ENCODE results near the gene ATP2A1.
"Not testable (repeated sequence)": the region's sequence is repeated elsewhere in the genome, so short reads cannot be mapped to it uniquely, and the experiment has no call there.

ATP2A1 gene

GRCh38 chr16:28880955-28881354 is 2.7 kb downstream of the ATP2A1 start:
- TF ChIP-seq, protein P1, sequence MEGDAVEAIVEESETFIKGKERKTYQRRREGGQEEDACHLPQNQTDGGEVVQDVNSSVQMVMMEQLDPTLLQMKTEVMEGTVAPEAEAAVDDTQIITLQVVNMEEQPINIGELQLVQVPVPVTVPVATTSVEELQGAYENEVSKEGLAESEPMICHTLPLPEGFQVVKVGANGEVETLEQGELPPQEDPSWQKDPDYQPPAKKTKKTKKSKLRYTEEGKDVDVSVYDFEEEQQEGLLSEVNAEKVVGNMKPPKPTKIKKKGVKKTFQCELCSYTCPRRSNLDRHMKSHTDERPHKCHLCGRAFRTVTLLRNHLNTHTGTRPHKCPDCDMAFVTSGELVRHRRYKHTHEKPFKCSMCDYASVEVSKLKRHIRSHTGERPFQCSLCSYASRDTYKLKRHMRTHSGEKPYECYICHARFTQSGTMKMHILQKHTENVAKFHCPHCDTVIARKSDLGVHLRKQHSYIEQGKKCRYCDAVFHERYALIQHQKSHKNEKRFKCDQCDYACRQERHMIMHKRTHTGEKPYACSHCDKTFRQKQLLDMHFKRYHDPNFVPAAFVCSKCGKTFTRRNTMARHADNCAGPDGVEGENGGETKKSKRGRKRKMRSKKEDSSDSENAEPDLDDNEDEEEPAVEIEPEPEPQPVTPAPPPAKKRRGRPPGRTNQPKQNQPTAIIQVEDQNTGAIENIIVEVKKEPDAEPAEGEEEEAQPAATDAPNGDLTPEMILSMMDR (IDR thresholded peaks at IDR 0.05; ENCODE audit: low read depth, low read length): no peak
- no peak overlapping the region for H3K4me3 ChIP-seq (replicated peaks in 1 of 2; ENCODE audit: low read depth in 2 of 2, low read length in 2 of 2)
- DNase-seq (ENCODE audit: low read depth in 2 of 2): no peak

GRCh38 chr16:28881565-28881964 is 3.3 kb downstream of the ATP2A1 start:
- DNase-seq (ENCODE audit: low read depth in 2 of 2); H3K4me3 ChIP-seq (replicated peaks in 1 of 2; ENCODE audit: low read depth in 2 of 2, low read length in 2 of 2): not testable (repeated sequence)

GRCh38 chr16:28882551-28883160 is 4.4 kb downstream of the ATP2A1 start:
- DNase-seq (ENCODE audit: low read depth in 2 of 2): no peak
- no peak overlapping the region for H3K4me3 ChIP-seq (replicated peaks in 1 of 2; ENCODE audit: low read depth in 2 of 2, low read length in 2 of 2)
- TF ChIP-seq, protein P1 (IDR thresholded peaks at IDR 0.05; ENCODE audit: low read depth, low read length): no peak

DNA sequence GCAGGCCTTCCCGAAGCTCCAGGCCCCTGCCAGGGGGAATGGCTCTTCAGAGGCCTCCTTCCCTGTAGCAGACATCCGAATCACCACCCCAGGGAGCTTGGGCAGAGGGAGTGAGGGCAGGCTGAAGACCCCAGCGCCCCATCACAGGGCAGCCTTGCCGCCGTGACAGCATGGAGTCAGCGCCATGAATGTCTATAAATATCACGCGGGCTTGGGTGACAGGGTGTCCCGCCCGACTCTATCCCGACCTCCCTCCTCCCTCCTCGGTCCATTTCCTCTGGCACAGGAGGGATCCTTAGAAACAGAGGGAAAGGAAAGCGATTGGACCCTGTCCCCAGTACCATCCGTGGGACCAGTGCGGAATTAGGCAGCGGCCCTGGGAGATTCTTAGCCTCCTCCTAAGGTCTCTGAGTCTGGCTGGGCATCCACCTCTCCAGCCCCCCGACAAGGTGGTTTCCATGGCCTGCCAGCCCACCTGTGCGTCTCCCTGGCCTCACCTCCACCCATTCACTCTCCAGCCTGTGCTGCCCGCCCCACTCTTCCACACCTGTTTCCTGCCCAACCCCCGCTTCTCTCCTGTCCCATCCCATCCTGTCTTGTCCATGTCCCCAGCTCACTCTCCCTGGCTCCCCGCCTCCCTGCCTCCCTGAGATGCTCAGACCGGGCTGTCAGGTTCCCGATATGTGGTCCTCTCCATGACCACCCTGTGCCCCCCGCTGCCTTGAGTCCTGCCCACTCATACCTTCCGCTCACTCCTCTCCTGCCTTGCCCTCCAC is 5.1 kb downstream of the ATP2A1 start:
- DNase-seq (ENCODE audit: low read depth in 2 of 2): no peak
- no peak overlapping the region for H3K4me3 ChIP-seq (replicated peaks in 1 of 2; ENCODE audit: low read depth in 2 of 2, low read length in 2 of 2)
- TF ChIP-seq, protein P1 (IDR thresholded peaks at IDR 0.05; ENCODE audit: low read depth, low read length): no peak

GRCh38 chr16:28884045-28884444 is 5.8 kb downstream of the ATP2A1 start:
- TF ChIP-seq, protein P1 (IDR thresholded peaks at IDR 0.05; ENCODE audit: low read depth, low read length): no peak
- no peak for DNase-seq (ENCODE audit: low read depth in 2 of 2)

GRCh38 chr16:28886945-28887344 is 8.7 kb downstream of the ATP2A1 start:
- no peak overlapping the region for H3K4me3 ChIP-seq (replicated peaks in 1 of 2; ENCODE audit: low read depth in 2 of 2, low read length in 2 of 2)
- TF ChIP-seq, protein P1 (IDR thresholded peaks at IDR 0.05; ENCODE audit: low read depth, low read length): no peak
- DNase-seq (ENCODE audit: low read depth in 2 of 2): no peak

More at GRCh38 chr16:28884045-28884444, 5.8 kb downstream of the ATP2A1 start:
- no peak overlapping the region for H3K4me3 ChIP-seq (replicated peaks in 1 of 2; ENCODE audit: low read depth in 2 of 2, low read length in 2 of 2)

GRCh38 chr16:28890355-28890754 is 12.1 kb downstream of the ATP2A1 start:
- not testable (repeated sequence) for DNase-seq (ENCODE audit: low read depth in 2 of 2); H3K4me3 ChIP-seq (replicated peaks in 1 of 2; ENCODE audit: low read depth in 2 of 2, low read length in 2 of 2)
